OCI-LY1 (cell line): ENCODE results near the gene CDH13.

Source experiments
- EZH2 ChIP-seq: fragments of 200-600 bp; sonication (generic), shearing (Covaris generic); IDR thresholded peaks from 2 replicates; pipeline ENCODE4 v1.8.0; 2017; ENCODE audit warnings: borderline replicate concordance, mixed run types, mild to moderate bottlenecking, antibody characterized with exemption, low read length, moderate library complexity, mixed read lengths
- TF ChIP-seq, protein P1 (sequence below): fragments of 200-600 bp; sonication (generic), shearing (Covaris generic); IDR thresholded peaks from 2 replicates; pipeline ENCODE4 v1.5.1; 2017; ENCODE audit warnings: mild to moderate bottlenecking, antibody characterized with exemption, low read length, moderate library complexity, mixed read lengths

DNA sequence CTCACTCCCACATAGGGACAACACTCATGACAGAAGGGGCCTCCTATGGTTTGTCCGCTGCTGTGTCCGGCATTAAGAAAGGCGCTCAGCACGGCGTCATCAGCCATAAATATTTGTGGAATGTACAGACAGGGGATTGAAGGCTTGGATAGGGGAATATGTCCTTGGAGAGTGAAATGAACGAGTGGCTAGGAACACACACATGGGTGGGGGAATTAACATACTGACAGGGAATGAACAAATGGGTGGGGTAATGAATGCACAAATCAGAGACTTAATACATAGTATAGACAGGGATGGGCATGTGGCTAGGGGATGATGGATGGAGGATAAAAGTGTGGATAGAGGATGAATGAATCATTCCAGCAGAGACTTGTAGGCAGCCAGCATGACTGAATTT lies 1027.0 kb downstream of the CDH13 start:
- TF ChIP-seq, protein P1, sequence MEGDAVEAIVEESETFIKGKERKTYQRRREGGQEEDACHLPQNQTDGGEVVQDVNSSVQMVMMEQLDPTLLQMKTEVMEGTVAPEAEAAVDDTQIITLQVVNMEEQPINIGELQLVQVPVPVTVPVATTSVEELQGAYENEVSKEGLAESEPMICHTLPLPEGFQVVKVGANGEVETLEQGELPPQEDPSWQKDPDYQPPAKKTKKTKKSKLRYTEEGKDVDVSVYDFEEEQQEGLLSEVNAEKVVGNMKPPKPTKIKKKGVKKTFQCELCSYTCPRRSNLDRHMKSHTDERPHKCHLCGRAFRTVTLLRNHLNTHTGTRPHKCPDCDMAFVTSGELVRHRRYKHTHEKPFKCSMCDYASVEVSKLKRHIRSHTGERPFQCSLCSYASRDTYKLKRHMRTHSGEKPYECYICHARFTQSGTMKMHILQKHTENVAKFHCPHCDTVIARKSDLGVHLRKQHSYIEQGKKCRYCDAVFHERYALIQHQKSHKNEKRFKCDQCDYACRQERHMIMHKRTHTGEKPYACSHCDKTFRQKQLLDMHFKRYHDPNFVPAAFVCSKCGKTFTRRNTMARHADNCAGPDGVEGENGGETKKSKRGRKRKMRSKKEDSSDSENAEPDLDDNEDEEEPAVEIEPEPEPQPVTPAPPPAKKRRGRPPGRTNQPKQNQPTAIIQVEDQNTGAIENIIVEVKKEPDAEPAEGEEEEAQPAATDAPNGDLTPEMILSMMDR: no peak
- no peak for TF ChIP-seq EZH2
